HUDEP-2 (cell line): Measurements from ENCODE around the gene GANC.

Source experiments
- DNase-seq, 76 experiments: peaks; one replicate each; lab custom pipeline; 2025; ENCODE audit not compliant: unreplicated experiment in 76 of 76; lab: John Stamatoyannopoulos, UW

Gene GANC

DNA sequence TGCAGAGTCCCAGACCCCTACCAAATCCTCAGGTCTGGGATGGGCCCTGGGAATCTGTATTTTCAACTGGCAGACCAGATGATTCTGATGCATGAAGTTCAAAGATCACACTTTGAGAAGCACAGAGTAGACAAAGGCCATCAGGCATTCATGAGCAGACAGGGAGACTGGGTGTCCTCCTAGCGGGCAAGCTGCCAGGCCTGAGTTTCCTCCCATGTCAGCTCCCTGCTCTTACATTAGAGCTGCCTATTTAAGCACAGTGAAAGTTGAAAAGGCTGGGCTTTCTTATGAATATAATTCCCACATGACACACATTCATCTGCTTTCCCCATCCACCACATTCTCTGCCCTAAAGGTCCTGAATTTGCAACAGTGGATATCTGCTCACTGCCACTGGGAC, 100.3 kb downstream of the GANC start:
- DNase-seq = peak in 15 of 76 experiments; percentile 1 to 38 (median 8)

DNA sequence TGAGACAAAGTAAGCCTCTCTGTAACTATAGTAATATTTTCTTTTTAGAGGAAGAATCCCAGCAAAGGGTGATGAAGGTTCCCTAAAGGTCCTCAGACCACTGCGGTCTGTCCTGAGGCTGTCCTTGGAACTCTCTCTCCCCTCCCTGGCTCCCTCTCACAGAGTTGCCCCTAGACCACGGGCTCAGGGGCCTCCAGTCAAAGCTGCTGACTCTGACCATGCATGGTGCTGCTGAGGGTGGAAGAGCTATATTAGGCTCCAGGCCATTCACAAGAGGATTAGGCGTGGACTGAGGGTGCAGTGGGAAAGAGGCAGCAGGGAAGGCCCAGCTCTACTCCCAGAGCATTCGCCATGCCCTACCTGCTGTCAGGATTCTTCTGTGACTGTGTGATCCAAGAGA, 100.9 kb downstream of the GANC start:
- no peak for DNase-seq

DNA sequence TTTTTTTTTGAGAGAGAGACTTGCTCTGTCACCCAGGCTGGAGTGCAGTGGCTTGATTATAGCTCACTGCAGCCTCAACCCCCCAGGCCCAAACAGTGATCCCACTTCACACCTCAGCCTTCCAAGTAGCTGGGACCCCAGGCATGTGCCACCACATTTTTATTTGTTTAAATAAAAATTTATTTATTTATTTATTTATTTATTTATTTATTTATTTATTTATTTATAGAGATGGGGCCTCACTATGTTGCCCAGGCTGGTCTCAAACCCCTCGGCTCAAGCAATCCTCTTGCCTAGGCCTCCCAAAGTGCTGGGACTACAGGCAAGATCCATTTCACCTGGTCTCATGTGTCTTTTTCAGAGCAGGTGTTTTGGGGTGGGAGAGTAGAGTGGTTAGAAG, 101.8 kb downstream of the GANC start:
- no peak for DNase-seq

DNA sequence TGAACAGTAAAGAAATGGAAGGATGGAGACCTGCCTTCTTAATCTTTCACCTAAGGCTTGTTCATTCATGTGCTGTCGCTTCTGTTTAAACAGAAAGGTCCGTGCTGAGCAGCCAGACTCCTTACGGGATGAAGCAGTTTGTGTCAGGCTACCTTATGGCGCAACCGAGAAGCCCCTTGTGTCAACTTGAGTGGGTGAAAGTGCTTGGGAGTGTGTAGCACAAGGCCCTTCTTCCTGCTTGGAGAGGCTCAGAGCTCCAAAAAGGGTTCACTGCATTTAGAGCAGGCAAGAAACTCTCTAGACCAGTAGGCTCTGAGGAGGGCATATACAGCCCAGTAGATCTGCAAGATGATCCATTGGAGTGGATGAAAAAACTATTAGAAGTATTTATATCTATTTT, 102.3 kb downstream of the GANC start:
- no peak for DNase-seq

DNA sequence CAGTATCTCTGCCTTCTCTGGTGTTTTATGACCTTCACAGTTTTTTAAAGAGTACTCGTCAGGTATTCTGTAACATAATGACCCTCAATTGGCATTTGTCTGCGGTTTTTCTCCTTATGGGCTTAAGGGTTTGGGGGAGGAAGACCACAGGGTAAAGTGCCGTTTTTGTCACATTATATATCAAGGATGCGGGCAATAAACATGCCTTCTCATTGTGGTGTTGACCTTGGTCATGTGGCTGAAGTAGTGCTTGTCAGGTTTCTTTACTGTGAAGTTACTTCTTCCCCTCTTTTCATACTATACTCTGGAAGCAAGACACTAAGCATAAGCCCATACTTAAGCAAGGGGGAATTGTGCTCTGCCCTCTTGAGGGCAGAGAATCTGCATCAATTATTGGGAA, 102.9 kb downstream of the GANC start:
- DNase-seq = no peak

DNA sequence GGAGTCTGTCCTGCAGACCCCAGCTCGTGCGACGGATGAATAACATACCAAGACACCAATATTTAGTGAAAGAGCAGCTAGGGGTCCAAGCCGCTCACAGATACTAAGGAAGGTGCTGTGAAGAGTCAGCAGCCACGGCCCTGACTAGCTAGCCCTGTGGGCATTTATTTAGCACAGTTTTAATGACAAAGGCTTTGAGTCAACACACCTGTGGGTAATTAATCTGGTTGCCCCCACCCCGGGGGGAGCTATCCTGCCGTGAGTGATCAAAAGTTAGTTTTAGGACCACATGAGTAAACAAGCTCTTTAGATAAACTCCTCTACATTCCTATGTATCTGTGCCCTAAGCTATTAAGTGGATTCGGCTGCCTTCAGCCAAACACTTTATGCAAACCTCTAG, 105.0 kb downstream of the GANC start:
- no peak for DNase-seq

DNA sequence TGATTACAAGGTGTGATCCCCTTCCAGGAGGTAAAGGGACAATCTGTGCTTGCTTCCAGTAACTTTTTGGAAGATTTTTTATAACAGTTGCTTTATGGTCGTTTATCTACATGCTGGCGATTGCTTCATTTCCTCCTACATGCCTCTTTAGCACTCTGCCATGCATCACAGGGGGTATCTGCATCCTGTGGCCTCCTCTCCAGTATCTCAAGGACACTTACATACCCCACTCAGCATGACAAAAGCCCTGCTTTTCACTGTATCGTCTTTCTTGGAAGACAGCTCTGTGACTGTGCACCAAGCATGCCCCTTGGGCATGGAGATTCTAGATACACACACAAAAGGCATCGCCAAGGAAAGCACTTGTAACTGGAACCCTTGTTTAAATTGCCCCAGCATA, 111.6 kb downstream of the GANC start:
- DNase-seq = no peak

DNA sequence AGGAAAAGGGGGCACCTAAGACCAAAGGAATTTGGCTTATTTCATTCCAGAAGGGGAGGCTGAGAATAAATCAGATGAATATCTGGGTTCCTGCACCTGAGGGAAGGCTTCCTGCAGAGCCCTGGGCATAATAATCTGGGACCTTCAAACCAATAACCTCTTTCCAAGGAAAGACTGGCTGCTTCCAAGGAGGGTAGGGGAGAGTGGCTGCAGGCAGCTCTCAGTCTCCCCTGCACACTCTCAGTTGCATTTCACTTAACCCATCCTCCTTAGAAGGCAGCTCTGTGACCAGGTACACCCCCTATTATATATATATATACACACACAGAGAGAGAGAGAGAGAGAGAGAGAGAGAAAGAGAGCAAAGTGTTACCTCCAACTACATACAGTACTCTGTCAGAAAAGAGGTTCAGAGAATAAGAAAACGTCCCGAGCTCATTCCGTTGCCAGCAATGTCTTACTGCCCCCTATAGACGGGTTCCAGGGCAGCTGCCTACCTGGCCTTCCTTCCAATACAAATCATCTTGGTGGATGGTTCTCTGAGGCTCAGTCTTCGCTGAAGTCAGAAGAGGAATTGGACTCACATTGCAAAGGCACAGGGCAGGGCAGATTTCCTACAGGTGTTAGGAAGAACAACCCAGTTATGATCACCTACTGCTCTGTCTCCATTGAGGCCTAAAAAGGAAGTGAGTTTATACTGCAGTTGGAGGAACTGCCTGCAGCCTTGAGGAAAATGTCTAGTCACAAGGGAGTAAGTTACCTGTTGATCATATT, 112.4 kb downstream of the GANC start:
- peak in 32 of 76 experiments; percentile 2 to 54 (median 20) for DNase-seq

DNA sequence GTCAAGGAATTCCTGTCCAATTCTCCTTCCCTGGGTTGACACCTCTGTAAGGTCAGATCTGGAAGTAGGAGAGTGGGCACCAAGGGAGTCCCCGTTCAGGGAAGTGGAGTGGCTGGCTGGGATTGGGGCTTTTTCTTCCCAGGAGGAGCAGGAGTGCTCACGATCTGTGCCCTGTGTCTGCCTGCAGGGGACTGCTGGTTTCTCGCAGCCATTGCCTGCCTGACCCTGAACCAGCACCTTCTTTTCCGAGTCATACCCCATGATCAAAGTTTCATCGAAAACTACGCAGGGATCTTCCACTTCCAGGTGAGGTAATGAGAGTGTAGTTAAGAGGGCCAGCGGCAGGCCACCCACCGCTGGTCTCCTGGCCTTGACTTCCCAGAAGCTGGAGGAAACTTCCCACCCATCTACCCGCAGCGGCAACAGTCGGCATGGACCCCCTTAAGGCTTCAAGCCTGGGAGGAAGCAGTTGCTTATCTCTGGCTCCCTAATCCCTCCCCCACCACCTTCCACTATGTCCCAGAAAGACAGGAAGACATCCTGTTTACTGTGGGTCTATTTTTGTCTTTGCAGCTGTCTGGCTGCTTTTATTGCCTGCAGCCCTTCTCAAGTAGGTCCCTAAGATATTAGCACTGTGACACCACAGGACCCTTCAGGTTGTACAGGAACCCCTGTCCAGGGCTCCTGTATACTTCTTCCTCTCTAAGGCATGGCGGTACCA, 113.1 kb downstream of the GANC start:
- DNase-seq = no peak

DNA sequence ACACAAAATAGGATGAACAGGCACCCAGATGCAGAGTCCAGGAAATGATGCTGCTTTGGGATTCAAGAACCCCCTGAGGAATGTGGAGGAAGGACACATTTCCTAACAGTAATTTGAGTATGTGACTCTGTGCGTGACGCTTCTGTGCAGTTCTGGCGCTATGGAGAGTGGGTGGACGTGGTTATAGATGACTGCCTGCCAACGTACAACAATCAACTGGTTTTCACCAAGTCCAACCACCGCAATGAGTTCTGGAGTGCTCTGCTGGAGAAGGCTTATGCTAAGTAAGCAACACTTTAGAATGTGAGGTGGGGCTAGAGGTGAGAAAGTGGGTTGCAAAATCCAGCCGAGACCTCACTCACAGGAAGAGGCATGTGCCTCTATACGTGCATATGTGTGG, 114.6 kb downstream of the GANC start:
- DNase-seq = no peak

DNA sequence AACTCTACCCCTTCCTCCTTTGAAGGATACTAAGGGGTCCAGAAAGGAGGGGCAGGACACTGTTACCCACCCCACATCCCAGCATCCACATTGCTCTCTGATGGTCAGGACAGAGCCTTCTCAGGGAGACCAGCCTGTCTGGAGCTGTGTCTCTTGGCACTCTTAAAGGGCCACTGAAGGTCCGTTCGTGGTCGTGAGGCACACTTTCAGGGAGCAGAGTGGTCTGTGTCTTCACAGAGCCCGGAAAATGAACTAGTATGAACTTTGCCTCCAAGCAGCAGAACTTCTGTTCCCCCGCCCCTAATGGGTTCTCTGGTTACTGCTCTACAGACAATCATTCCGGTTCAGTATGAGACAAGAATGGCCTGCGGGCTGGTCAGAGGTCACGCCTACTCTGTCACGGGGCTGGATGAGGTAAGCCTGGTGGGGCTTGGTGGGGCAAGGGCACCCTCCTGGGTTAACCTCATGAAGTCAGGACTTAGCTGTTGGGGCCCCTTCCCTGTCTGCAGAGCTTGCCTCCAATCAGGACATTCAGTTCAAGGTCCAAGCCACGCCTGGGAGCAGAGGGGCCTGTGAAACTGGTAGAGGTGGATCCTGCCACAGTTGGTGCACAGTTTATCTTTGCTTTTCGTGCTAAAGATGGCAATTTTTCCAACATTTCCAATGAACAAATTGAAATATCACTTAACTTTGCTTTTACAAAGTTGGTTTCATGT, 119.5 kb downstream of the GANC start:
- DNase-seq = no peak

DNA sequence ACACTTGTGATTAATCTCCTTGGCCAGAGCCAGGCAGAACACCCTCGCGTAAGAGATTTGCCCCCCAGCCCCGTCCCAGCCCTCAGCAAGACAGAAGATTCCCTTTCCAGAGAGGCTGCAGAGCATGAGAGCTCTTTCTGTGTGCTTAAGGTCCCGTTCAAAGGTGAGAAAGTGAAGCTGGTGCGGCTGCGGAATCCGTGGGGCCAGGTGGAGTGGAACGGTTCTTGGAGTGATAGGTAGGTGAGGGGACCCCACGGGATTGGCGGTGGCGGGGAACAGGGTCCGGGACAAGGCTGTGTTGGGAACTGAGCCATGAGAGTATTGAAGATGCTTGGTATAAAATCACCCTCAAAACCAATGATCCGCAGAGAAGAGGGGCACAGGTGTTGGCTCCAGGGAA, 121.1 kb downstream of the GANC start:
- DNase-seq = no peak

DNA sequence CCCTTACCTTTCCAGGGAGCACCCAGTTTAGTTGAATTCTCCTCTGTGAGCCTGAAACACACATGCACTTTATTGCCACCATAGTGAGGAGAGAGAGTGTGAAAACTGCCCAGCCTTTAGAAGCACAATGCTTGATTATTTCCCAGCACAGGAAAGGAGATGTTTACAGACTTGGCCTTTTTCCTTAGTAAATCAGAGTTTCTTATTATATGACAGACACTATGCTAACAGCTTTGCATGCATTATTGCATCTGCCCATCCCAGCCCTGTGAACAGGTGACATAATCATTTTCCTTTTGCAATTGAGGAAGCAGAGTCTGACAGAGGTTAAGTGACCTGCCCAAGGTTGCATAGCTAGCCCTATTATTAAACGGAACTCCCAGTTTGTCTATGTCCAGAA, 122.8 kb downstream of the GANC start:
- DNase-seq = no peak

DNA sequence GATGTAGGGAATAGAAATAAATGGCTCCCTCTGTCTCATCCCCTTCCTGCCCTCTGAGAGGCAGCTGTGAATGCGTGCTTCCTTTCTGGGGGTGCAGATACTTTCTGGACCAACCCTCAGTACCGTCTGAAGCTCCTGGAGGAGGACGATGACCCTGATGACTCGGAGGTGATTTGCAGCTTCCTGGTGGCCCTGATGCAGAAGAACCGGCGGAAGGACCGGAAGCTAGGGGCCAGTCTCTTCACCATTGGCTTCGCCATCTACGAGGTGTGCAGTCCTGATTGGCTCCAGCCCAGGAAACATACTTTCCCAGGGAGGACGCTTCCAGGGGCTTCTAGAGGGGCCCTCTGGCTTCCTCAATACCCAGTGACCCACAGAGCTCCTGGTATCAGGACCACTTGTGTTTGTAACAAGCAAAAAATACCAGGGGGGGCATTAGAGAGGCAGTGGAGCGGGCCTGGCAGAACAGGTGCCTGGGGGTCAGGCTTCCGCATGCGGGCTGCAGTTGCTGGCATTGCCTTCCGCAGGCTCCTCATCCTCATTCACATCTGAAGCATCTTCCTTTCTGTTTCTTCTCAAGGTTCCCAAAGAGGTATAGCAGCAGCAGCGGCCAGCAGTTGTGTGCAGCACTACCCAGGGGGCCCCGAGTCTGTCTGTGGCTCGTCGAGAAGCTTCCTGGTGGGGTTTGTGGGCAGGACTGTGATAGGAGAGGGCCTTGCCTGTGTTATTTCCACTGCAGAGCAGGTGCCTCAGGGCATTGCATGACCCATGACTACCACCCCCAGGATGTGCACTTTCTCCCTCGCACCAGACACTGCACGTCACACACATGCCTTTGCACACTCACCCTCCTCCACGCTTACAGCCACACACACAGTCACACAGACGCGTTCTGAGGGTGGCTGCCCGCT, 128.8 kb downstream of the GANC start:
- no peak for DNase-seq

DNA sequence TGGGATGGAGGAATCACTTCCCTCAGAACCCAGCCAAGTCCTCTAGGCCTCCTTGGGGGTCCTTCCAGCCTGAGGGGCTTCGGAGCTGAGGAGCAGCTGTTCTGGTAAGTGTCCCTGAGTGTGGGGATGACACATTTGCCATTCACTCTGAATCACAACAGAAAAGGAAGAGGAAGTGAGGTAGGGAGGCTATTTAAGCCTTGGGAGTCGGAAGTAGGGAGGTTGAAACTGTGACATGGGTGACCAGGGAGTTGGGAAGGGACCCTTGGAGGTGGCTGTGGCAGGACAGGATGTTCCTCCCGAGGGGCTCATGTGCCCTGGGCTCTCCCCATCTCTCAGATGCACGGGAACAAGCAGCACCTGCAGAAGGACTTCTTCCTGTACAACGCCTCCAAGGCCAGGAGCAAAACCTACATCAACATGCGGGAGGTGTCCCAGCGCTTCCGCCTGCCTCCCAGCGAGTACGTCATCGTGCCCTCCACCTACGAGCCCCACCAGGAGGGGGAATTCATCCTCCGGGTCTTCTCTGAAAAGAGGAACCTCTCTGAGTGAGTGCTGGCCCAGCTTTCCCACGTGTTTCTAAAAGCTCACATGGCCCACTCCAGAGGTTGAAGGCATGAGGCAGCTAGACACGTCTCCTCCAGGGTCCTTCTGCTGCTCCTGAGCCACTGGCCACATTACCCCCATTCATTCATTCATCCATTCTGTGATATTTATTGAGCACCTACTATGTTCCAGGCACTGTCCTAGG, 129.6 kb downstream of the GANC start:
- no peak for DNase-seq

DNA sequence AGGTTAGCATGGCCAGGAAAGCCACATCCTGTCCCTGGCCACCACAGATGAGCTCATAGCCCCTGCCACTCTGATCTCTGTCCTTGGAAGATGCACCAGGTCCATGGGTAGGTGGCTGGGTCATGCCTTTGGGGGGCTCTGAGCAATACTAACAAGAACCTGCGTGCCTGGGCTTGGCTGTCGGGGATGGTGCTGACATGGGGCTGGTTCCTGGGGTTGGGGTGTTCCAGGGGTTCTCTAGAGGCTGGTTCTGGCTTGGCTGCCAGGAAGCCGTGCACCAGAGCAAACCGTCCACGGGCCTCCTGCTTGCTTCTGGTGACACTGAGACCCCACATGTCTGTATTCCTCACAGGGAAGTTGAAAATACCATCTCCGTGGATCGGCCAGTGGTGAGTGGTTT, 130.4 kb downstream of the GANC start:
- no peak for DNase-seq

DNA sequence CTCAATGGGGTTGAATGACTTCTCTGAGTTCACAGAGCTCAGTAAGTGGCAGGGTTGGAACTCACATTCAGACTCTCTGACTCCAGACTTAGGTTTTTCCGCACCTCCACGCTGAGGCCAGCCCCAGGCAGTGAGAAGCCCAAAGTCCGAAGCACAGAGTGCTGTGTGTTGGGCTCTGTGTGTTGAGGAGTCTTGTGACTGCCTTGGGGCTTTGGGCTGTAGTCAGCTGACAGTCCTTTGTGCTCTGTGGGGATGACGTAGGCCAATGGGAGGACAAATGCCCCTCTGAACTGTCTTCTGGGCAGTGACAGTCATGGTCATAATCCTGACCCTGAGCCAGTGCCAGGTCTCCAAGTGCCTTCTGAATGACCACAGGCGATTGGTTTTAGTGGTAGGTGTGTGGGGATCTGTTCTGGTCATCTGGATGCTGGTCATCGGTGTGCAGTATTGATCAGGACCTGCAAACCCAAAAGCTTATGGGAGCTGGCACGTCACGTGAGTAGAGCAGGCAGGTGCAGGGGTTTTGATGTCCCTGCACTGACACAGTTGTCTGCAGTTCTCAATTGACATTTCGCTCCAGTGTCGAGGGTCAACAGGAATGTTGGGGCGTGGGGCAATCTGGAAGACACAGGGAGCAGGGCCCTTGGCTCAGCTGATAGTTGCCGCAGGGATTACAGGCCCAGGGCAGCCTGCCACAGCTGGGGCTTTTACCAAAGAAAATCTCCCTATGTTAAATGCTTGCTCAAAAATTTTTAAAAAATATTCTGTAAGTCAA, 131.6 kb downstream of the GANC start:
- DNase-seq = no peak

DNA sequence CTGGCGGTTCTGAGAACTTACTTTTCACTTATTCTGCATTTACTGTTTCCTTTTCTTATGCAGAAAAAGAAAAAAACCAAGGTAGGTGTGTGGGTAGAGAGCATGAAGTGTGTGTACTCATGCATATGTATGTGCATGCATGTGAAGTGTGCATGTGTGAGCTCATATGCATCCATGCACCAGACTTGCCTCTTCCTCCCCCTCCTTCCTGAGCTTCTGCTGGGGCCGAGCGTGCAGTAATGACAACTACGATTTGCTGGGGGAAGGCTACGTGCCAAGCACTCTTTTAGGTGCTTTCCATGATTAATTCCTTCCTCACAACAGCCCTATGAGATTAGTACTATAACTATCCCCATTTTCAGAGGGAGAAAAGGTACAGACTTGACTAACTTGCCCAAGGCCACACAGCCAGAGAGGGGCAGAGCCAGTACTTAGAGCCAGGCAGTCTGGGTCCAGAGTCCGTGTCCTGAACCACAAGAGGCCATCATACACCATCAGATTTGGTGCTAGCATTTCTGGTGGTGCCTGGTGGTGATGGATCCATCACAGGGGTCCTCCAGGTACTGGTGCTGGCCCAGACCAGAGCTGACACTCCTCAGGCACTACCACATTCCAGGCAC, 133.0 kb downstream of the GANC start:
- no peak for DNase-seq
